H1 (cell line): Measurements from ENCODE around the gene CNR2. TPM values are rescaled to one million over a fixed set of nuclear protein-coding genes. Genes with fewer than 3 reads are reported as not detected.

Experiments used
- ASH2L ChIP-seq: fragments of 200-600, 300-600 bp; sonication (generic); IDR thresholded peaks from one replicate; pipeline ENCODE4 v1.7.1; 2017; ENCODE audit warnings: low read length
- BACH1 ChIP-seq: IDR thresholded peaks from 2 replicates; pipeline ENCODE4 v1.6.1; 2012; ENCODE audit warnings: low read length, improper control_type of control experiment
- CHD1 ChIP-seq: IDR thresholded peaks from 2 replicates; pipeline ENCODE4 v1.6.1; 2012; ENCODE audit warnings: low read depth, low read length, improper control_type of control experiment
- CREB1 ChIP-seq: IDR thresholded peaks from 2 replicates; pipeline ENCODE4 v1.6.1; 2012; ENCODE audit warnings: inconsistent platforms
- CTBP2 ChIP-seq: IDR thresholded peaks from 2 replicates; pipeline ENCODE4 v1.7.0; 2011; ENCODE audit warnings: borderline replicate concordance, mild to moderate bottlenecking, moderate library complexity, mixed read lengths, low read length; ENCODE audit not compliant: insufficient read depth, insufficient read length
- EZH2 ChIP-seq: fragments of 200-600 bp; sonication (generic); IDR thresholded peaks from 2 replicates; pipeline ENCODE4 v1.7.1; 2012; ENCODE audit warnings: low read depth, mild to moderate bottlenecking, moderate library complexity, low read length, inconsistent platforms; ENCODE audit not compliant: severe bottlenecking
- GTF2F1 ChIP-seq: IDR thresholded peaks from 2 replicates; pipeline ENCODE4 v1.6.1; 2012; ENCODE audit warnings: low read depth, low read length, improper control_type of control experiment, borderline replicate concordance
- HDAC2 ChIP-seq, 2 experiments: fragments of 300-600 bp in 1 of 2; sonication (generic) in 1 of 2; IDR thresholded peaks; 2 replicates each; pipeline ENCODE4 v1.6.1; 2011 to 2012; ENCODE audit warnings: low read depth in 2 of 2, low read length in 2 of 2, mild to moderate bottlenecking in 2 of 2, moderate library complexity in 2 of 2, borderline replicate concordance in 1 of 2, inconsistent platforms in 1 of 2
- KDM4A ChIP-seq: IDR thresholded peaks from one replicate; pipeline ENCODE4 v1.7.1; 2012; ENCODE audit warnings: low read depth, mild to moderate bottlenecking, moderate library complexity, low read length, inconsistent platforms; ENCODE audit not compliant: severe bottlenecking
- NANOG ChIP-seq: IDR thresholded peaks from 2 replicates; pipeline ENCODE4 v1.6.1; 2011; ENCODE audit warnings: low read length, low read depth, mild to moderate bottlenecking, inconsistent platforms; ENCODE audit not compliant: insufficient read depth, poor library complexity, severe bottlenecking
- POLR2A ChIP-seq, 2 experiments: IDR thresholded peaks; 1 replicate in 1 of 2; 2 replicates in 1 of 2; pipeline ENCODE4 v1.6.1; 2011; ENCODE audit warnings: low read depth in 2 of 2, low read length in 2 of 2, mild to moderate bottlenecking in 2 of 2; ENCODE audit errors: control extremely low read depth in 1 of 2
- POLR2AphosphoS5 ChIP-seq: IDR thresholded peaks from 2 replicates; pipeline ENCODE4 v1.6.1; 2011; ENCODE audit warnings: low read depth, low read length
- RAD21 ChIP-seq, 2 experiments: IDR thresholded peaks in 1 of 2; conservative IDR thresholded peaks in 1 of 2; 2 replicates each; pipeline ENCODE4 v1.6.1; 2011; ENCODE audit warnings: low read depth in 2 of 2, low read length in 2 of 2, improper control_type of control experiment in 1 of 2, inconsistent platforms in 1 of 2, mild to moderate bottlenecking in 1 of 2, moderate library complexity in 1 of 2
- RFX5 ChIP-seq: IDR thresholded peaks from 2 replicates; pipeline ENCODE4 v1.6.1; 2011; ENCODE audit warnings: low read depth, low read length, improper control_type of control experiment, borderline replicate concordance
- SIN3A ChIP-seq, 2 experiments: IDR thresholded peaks in 1 of 2; conservative IDR thresholded peaks in 1 of 2; 2 replicates each; pipeline ENCODE4 v1.6.1; 2011 to 2012; ENCODE audit warnings: low read length in 2 of 2, improper control_type of control experiment in 1 of 2, low read depth in 1 of 2, mild to moderate bottlenecking in 1 of 2
- SP1 ChIP-seq: IDR thresholded peaks from 2 replicates; pipeline ENCODE4 v1.6.1; 2011; ENCODE audit warnings: low read depth, low read length
- SP4 ChIP-seq: IDR thresholded peaks from 2 replicates; pipeline ENCODE4 v1.6.1; 2012; ENCODE audit warnings: low read length, inconsistent platforms
- TAF1 ChIP-seq: IDR thresholded peaks from 2 replicates; pipeline ENCODE4 v1.6.1; 2011; ENCODE audit warnings: mild to moderate bottlenecking, low read depth, low read length
- TAF7 ChIP-seq: optimal IDR thresholded peaks from 2 replicates; pipeline ENCODE3; 2011; ENCODE audit warnings: low read depth, mild to moderate bottlenecking, inconsistent platforms, low read length, moderate library complexity, borderline replicate concordance
- TBP ChIP-seq: IDR thresholded peaks from 2 replicates; pipeline ENCODE4 v1.6.1; 2011; ENCODE audit warnings: low read depth, low read length, improper control_type of control experiment
- polyA plus RNA-seq, 7 experiments: library from polyadenylated mRNA; depleted of rRNA in 3 of 7; stranded (reverse) in 5 of 7; unstranded in 2 of 7; fragments of >200 nt in 5 of 7; fragments of 200-250 nt in 2 of 7; gene quantifications; 1 replicate in 5 of 7; 2 replicates in 1 of 7; 4 replicates in 1 of 7; pipeline versions ENCODE4 v1.2.1 to v1.2.3, GENCODE V29; 2011 to 2013; ENCODE audit warnings: missing spikeins in 2 of 7, mixed read lengths in 2 of 7
- total RNA-seq: library from RNA; stranded (reverse); fragmentation: NEBNext Ultra II Directional; extraction: Animal tissue kit (Norgen Biotek cat#: 25700); gene quantifications from 2 replicates; pipeline ENCODE4 v1.2.1, GENCODE V29; 2021
- TF ChIP-seq, protein P1 (sequence below): IDR thresholded peaks from 2 replicates; pipeline ENCODE4 v1.6.1; 2011; ENCODE audit warnings: low read length, improper control_type of control experiment

The CNR2 gene
- total and polyA plus RNA-seq, 2 of the 8 experiments (the other 6 are each of a cell fraction or from before 2014, with no cell fraction given), result not detected

GRCh38 chr1:23959461-23960290, 46.5 kb upstream of the CNR2 start, which contains the start of gene PNRC2 (continued):
- TF ChIP-seq POLR2AphosphoS5, result peak; percentile 78
- TF ChIP-seq EZH2, result no peak
- no peak for TF ChIP-seq HDAC2 (IDR thresholded peaks at IDR 0.05; ENCODE audit: borderline replicate concordance in 1 of 2, low read depth in 2 of 2, low read length in 2 of 2)
- TF ChIP-seq TAF1, result peak; percentile 98
- no peak for TF ChIP-seq NANOG
- peak; percentile 61 for TF ChIP-seq ASH2L
- peak; percentile 94 for TF ChIP-seq RFX5
- TF ChIP-seq BACH1, result no peak
- peak; percentile 40 for TF ChIP-seq CREB1
- TF ChIP-seq KDM4A, result peak; percentile 48
- TF ChIP-seq TAF7, result peak; percentile 95
- TF ChIP-seq, protein P1, sequence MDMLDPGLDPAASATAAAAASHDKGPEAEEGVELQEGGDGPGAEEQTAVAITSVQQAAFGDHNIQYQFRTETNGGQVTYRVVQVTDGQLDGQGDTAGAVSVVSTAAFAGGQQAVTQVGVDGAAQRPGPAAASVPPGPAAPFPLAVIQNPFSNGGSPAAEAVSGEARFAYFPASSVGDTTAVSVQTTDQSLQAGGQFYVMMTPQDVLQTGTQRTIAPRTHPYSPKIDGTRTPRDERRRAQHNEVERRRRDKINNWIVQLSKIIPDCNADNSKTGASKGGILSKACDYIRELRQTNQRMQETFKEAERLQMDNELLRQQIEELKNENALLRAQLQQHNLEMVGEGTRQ, result 0 out of 2 replicates have a peak, but pooled peaks have one; percentile 2
- TF ChIP-seq CHD1, result 0 out of 2 replicates have a peak, but pooled peaks have one; percentile 26
- TF ChIP-seq SP1, result peak; percentile 83
- TF ChIP-seq RAD21 (IDR thresholded peaks at IDR 0.05 in 1 of 2, conservative IDR thresholded peaks at IDR 0.05 in 1 of 2; ENCODE audit: low read depth in 2 of 2, low read length in 2 of 2), result peak in 1 of 2 experiments; percentile 8; a peak in 1 of 4 replicates
- TF ChIP-seq POLR2A (IDR thresholded peaks at IDR 0.05; ENCODE audit: control extremely low read depth in 1 of 2, low read depth in 2 of 2, low read length in 2 of 2), result peak; percentile 87 to 91
- 0 out of 4 replicates have a peak, but pooled peaks of 1 of the 2 experiments have one; percentile 55 for TF ChIP-seq SIN3A (conservative IDR thresholded peaks at IDR 0.05 in 1 of 2, IDR thresholded peaks at IDR 0.05 in 1 of 2; ENCODE audit: low read depth in 1 of 2, low read length in 2 of 2)
- peak; percentile 82 for TF ChIP-seq GTF2F1
- TF ChIP-seq TBP, result peak; percentile 95
- TF ChIP-seq CTBP2, result no peak
- TF ChIP-seq SP4, result peak; percentile 71; the same call in 1 of the 2 replicates
